Choroid plexus epithelial cell (primary cell): ENCODE data around the gene INPP5F.

Experiments used
- DNase-seq: peaks from one replicate; pipeline ENCODE4 v3.0.0-alpha.2; 2010; ENCODE audit warnings: low read depth
- H3K4me3 ChIP-seq: 2 replicates; pipeline ENCODE4 v1.5.1; 2011; ENCODE audit warnings: low read depth, mild to moderate bottlenecking, control low read depth, low read length, moderate library complexity
- TF ChIP-seq, protein P1 (sequence below): conservative IDR thresholded peaks from 2 replicates; pipeline ENCODE4 v1.5.1; 2011; ENCODE audit warnings: low read depth, mild to moderate bottlenecking, control low read depth, inconsistent platforms, low read length, moderate library complexity

Gene INPP5F

DNA sequence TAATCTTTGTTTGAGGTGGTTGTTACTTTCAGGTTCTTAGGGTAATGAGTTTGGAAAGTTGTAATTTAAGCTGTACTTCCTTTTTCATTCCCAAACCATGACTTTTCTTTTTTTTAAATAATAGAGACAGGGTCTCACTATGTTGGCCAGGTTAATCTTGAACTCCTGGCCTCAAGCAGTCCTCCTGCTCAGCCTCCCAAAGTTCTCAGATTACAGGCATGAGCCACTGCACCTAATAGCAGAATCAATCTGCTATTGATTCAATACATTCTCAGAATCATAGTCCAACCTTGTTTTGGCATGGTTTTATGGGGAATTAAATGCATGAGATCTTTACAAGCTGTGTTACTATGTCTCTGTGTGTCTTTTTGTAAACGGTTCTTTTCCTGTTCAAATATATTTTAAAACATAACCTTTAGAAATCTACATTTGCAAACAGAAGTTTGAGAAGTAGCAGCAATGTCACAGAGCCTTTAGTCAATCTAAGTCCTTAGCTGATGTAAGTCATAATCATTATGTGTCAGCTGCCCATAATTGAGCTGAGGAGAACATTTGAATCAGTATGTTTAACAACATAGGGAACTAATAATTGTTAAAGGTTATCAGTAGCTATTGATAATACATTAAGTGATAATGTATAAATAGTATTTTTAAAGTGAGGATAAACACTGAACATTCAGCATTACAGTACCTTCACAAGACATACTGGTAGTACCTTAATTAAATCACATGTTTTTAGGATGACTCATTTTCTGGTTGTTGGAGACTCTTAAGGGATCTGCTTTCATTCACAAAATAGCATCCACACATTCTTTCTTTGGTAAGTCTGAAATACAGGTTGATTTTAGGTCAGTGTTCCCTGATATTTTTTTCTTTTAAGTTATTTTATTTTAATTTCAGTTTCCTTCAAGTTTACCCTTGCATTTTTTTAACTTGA lies 8.8 kb downstream of the INPP5F start:
- TF ChIP-seq, protein P1, sequence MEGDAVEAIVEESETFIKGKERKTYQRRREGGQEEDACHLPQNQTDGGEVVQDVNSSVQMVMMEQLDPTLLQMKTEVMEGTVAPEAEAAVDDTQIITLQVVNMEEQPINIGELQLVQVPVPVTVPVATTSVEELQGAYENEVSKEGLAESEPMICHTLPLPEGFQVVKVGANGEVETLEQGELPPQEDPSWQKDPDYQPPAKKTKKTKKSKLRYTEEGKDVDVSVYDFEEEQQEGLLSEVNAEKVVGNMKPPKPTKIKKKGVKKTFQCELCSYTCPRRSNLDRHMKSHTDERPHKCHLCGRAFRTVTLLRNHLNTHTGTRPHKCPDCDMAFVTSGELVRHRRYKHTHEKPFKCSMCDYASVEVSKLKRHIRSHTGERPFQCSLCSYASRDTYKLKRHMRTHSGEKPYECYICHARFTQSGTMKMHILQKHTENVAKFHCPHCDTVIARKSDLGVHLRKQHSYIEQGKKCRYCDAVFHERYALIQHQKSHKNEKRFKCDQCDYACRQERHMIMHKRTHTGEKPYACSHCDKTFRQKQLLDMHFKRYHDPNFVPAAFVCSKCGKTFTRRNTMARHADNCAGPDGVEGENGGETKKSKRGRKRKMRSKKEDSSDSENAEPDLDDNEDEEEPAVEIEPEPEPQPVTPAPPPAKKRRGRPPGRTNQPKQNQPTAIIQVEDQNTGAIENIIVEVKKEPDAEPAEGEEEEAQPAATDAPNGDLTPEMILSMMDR, result no peak
- H3K4me3 ChIP-seq, result no peak overlapping the region
- peak; percentile 69 for DNase-seq

DNA sequence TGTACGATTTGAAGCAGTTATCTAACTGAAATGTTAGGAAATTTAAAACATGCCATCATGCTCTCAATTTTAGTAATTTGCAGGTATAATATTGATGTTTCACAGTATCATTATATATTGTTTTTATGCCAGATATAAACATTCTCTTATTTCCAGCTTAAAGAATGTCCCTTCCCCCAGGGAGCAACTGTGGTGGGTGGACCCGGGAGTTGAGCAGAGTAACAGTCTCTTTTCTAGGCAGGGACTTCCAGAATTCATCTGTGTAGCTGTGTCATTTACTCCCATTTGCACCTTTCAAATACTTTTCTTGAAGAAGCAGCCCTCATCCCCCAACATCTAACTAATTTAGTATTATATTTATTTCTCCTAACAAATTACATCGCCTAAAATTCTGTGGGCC lies 9.6 kb downstream of the INPP5F start:
- TF ChIP-seq, protein P1, result no peak
- no peak for DNase-seq
- H3K4me3 ChIP-seq, result no peak overlapping the region

GRCh38 chr10:119736220-119736619 lies 10.4 kb downstream of the INPP5F start:
- TF ChIP-seq, protein P1, result no peak
- no peak for DNase-seq
- H3K4me3 ChIP-seq, result no peak overlapping the region

DNA sequence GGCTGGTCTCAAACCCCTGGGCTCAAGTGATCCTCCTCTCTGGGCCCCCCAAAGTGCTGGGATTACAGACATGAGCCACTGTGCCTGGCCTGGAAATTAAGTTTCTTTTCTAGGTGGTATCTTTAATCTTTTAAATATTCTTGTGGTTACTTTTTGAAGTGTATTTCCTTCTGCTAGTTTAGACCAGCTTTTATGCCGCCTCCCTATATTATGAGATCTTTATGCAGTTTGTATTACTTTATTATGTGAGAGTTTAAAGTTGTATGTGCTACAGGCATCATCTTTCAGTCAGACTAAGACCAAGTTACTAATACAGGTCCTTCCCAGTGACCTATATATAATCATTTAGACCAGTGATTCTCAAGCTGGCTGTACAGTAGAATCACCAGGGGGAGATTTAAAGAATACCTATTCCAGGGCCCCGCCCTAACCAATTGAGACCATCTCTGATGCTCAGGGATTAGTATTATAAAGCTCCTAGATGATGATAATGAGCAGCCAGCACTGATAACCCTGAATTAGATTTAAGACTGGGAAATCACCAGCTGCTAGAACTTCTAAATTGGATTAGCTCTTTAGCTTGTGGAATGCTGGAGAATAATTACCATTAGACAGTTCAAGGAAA lies 11.3 kb downstream of the INPP5F start:
- no peak for DNase-seq
- TF ChIP-seq, protein P1, result no peak
- no peak overlapping the region for H3K4me3 ChIP-seq

- no peak overlapping the region for H3K4me3 ChIP-seq
- TF ChIP-seq, protein P1, result no peak
- DNase-seq, result peak; percentile 89
These were observed 12.0 kb downstream of the INPP5F start for GRCh38 chr10:119737823-119738222.

GRCh38 chr10:119738962-119739361 lies 13.1 kb downstream of the INPP5F start:
- H3K4me3 ChIP-seq, result no peak overlapping the region
- no peak for DNase-seq
- TF ChIP-seq, protein P1, result no peak
